Central memory CD4-positive, alpha-beta T cell (primary cell): ENCODE measurements around the gene OR11L1.

Source experiments
- DNase-seq: peaks from one replicate; pipeline ENCODE4 v3.0.0; 2022
- total RNA-seq, 3 experiments: gene quantifications; one replicate each; lab custom pipeline; 2026; lab: John Stamatoyannopoulos, UW

The OR11L1 gene, protein sequence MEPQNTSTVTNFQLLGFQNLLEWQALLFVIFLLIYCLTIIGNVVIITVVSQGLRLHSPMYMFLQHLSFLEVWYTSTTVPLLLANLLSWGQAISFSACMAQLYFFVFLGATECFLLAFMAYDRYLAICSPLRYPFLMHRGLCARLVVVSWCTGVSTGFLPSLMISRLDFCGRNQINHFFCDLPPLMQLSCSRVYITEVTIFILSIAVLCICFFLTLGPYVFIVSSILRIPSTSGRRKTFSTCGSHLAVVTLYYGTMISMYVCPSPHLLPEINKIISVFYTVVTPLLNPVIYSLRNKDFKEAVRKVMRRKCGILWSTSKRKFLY
- 0 reads per million in 3 experiments for total RNA-seq

DNA sequence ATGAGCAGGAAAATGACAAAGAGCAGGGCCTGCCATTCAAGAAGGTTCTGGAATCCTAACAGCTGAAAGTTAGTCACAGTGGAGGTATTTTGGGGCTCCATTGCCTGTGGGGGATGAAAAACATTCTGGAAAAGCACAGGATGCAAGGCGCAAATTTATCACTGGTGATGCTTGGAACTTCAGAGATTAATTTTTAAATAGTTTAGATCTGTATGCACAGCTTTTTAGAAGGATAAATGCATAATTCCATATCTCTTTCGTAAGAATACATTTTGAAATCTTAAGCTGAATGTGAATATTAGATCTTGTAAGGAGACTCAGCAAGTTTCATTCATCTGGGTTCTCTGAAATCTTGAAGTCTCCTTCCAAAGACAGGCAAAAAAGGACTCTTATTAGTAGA lies at the start of gene OR11L1:
Gene OR11L1 (minus strand): TSS at position 101 of the 400 bp plus-strand sequence. CDS start 0 bp downstream, at position 101.
- no peak for DNase-seq

DNA sequence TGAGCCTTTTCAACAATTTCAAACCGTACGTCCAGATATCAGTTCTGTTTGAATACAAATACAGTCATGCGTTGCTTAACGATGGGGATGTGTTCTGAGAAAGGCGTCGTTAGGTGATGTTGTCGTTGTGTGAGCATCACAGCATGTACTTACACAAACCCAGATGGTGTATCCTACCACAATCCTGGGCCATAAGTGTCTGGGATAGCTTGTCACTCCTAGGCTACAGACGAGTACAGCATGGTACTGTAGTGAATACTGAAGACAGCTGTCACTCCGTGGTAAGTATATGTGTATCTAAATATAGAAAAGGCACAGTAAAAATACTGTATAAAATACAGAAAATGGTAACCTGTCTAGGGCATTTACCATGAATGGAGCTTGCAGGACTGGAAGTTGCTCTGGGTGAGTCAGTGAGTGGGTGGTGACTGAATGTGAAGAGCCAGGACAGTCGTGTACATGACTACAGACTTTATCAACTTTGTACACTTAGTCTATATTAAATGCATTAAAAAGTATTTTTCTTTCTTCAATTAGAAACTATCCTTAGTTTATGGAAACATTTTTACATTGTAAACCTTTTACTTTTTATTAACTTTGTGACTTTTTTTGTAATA lies 43.2 kb upstream of the OR11L1 start:
- no peak for DNase-seq

DNA sequence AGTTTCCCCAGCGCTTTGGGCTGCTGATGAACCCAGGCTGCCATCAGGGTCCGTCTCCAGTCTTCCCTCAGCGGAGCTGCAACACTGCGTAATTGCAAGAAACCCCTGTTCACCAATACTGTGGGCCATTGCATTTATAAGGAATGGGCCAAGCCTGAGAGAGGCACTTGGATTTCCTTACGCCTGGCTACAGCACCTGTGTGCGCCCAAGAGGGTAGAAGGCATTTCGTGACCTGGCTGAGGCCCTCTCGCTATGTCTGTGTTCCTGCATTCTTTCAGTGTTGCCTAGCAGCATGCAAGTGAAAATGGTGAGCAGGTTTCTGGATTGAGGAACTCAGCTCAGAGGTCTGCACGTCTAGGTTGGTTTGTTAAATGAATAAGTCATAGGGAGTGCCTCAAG lies 41.6 kb upstream of the OR11L1 start:
- DNase-seq = no peak

DNA sequence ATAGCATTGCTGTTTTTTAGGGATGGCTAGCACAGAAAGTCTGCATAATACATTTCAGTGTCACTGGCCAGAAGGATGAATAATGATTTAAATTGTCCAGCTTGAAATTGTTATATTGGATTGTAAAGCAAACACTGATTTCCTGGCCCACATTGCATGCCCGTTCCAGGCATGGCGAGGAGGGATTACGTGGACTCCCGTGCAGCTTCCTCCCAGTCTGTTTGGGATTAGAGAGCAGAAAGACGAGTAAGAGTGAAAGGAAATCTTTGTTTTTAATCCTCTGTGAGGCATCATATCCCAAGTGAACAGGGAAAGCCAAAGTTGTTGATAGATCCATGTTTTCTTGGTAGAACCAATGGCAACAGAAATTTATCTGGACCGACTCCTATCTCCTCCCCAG lies 23.7 kb upstream of the OR11L1 start:
- DNase-seq = no peak

DNA sequence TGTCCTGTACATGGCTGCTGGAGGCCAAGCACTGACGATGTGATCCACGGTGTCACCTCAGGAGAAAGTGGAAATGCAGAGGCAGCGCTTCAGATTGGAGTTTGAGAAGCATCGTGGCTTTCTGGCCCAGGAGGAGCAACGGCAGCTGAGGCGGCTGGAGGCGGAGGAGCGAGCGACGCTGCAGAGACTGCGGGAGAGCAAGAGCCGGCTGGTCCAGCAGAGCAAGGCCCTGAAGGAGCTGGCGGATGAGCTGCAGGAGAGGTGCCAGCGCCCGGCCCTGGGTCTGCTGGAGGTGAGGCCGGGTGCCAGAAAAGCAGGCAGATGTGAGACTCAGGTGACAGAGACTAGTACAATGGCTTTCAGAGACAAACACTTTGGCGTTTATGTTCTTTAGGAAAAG lies 22.9 kb upstream of the OR11L1 start:
- no peak for DNase-seq

DNA sequence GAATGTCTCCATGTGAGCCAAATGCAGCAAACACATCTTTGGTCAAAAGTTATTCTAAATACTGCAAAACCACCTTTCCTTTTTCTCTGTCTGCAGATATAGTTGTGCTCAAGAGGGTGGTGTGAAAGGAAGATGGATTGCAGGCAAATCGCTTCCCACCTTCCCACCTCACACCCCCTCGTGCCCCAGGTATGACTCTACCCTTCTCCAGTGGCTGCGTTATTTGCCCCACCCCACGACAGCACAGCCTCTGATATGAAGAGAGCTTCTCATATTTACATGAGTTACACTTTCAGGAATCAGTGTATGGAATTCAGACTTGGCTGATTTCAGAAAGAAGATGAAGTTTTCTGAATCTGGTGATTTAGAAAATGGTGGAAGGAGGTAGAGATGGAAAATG lies 21.1 kb upstream of the OR11L1 start:
- no peak for DNase-seq

DNA sequence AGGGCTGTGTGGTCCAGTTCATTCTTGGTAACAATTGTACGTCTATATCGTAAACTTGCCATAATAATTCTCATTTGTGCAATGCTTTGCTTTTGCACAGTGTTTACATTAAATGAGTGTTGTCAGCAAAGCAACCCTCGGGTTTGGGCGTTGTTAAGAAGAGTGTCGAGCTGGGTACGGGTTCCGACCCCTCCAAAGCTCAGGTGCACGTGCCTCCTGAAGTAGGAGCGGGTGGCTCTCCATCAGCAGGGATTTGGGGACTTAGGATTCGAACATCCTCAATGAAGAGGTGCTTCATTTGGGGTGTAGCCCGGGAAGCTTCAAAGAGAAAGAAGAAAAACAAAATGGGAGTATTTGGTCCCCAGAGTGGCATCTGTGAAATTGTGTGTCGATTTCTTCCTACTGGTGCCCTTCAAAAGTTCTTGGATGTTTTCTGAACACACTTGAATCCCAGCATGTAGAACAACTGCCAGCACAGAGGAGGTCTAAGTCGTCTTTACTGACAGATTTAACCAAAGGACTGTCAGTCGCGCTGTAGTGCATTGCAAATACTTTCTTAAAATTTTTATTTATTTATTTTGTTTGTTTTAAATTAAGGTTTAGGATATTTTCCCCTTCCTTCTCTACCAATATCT lies 16.4 kb upstream of the OR11L1 start:
- DNase-seq = no peak

DNA sequence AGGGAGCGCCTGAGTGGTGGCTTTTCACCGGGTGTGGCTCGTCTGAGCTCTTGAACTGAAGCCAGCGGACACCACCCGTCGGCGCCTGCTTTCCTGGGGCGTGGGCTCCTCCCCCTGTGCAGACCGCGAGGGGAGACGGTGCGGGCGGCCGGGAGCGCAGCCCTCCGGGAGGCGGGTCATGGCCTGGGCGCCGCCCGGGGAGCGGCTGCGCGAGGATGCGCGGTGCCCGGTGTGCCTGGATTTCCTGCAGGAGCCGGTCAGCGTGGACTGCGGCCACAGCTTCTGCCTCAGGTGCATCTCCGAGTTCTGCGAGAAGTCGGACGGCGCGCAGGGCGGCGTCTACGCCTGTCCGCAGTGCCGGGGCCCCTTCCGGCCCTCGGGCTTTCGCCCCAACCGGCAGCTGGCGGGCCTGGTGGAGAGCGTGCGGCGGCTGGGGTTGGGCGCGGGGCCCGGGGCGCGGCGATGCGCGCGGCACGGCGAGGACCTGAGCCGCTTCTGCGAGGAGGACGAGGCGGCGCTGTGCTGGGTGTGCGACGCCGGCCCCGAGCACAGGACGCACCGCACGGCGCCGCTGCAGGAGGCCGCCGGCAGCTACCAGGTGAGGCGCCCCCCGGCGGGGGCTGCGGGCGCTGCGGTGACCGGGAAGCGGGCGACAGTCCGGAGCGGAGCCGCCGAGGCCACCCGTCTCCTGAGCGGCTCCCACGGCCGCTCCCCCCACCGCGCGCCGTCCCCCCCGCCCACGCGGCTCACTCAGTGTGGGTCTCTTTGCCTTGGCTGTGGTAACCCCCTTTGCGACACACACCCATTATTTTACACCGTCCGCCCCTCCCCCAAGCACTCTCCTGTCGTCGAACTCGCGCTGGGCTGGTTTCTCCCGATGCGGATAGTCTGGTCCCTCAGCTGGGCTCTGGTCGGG lies 15.6 kb upstream of the OR11L1 start, which contains the start of gene TRIM58:
Gene TRIM58 (plus strand): TSS at position 119 of the 916 bp plus-strand sequence. CDS start 60 bp downstream, at position 179.
- DNase-seq = no peak

DNA sequence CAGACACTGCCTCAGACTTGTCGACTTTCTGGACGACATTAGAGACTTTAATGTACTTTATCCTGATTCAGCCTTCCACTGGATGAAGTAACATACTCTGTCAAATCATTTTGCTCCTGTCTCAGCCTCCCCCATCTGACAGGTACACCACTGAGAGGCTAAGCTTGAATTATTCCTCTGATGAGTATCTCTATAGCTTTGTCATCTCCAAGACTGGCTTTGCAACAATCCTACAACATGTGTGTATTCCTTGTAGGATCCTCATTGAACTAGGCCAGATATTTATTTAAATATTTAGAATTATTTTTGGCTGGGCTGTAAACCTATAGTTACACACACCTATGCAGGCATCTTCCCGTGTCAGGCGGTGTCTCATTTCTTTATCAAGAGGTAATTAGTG lies 14.2 kb upstream of the OR11L1 start:
- DNase-seq = no peak

DNA sequence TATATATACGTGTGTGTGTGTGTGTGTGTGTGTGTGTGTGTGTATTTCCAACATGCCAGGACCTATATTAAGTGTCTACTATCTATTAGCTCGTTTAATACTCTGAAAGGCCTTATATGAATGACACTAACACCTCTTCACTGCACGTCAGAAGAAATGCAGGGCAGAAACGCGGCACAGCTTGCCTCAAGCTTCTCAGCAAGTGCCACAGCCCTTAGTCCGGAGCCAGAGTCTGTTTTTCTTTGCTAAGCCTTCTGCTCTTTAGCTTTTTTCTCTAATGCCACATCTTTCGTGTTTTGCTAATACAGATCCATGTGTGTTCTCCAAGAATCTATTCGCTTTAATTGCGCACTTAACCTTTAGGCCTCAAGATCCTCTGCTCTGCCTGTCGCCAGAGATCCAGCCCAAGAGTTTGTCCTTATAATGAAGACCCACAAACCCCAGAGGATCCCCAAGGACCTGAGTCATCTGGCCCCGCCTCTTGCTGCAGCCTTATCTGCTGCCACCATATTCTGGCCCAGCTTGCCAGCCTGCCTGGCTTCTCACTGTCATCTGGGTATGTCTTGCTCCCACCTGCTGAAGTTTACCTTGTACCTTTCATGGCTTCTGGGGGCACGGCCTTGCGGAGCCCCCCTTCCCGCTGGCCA lies 13.3 kb upstream of the OR11L1 start:
- no peak for DNase-seq

DNA sequence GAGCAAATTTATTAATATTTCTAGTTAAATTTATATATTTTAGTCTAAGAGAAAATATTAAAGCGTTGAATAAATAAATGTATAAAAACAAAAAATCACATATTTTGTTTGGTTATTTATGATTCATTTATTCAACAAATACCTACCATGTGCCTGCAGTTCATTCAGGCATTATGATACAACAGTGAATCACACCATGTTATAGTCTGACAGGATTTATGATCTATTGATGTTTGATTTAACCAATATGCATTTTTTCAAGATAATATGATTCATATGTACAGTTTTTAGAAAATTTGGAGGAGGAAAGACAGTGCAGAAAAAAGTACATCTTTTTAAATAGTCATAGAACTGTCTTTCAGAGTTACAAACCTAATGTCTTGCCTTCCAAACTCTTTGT lies 7.9 kb upstream of the OR11L1 start:
- DNase-seq = no peak

DNA sequence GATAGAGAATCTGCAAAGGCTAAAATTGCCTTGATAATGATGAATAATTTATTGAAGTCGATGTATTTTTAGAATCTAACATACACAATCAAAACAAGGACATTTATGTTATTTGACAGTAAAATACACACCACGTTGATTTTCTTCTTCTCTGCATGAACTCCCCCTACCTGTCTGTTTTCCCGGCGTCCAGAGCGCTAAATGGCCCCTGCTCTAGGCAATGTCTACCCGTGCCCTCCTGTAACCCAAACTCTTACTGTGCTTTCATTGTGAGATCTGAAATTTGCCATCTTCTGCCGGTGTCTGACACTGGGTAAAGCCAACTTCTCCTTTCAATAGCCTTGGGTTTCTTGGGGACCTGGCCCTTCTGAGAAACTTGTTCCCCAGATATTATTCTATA lies 6.7 kb upstream of the OR11L1 start:
- DNase-seq = no peak

DNA sequence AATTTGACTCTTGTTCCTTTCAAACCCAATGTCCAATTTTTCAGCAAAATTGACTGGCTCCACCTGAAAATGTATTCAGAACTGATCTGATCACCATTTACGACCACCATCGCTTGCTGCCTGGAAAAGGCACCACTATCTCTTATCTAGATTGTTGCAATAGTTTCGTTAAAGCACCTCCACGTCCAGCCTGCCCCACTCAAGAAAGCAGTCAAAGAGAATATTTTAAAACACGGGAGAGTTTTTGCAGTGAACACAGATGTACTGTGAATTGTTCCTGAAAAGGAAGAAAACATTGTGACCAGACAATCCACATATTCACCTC lies 4.0 kb upstream of the OR11L1 start:
- DNase-seq = no peak

DNA sequence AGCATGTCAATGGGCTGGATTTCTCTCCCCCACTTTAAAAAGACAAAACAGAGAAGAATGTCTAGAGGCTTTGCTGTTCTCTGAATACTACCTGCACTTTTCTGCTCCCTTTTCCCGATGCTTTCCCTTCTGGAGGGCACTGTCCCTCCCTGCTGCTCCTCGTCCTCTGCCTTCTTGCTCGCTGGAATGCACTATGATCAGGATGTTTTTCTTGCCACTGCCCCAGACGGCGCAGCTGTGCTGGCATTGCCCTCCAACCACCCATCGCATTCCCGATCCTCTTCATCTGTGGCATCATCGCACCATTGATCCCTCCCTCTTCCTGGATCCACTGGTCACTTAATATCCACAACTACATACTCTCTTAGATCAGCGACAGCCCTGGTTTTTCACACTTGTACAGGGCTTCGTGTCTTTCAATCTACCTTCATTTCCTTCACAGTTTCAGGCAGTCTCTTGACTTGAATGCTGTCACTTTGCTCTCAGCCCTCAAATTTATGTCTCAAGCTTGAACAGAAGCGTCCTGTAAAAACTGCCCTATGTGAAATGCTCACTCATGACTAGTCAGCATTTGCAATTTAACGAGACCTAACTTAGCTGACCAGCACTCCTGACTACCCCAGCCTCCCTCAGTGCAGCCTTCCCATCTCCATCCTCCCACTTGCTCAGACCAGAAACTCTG lies 3.5 kb upstream of the OR11L1 start:
- DNase-seq = no peak

DNA sequence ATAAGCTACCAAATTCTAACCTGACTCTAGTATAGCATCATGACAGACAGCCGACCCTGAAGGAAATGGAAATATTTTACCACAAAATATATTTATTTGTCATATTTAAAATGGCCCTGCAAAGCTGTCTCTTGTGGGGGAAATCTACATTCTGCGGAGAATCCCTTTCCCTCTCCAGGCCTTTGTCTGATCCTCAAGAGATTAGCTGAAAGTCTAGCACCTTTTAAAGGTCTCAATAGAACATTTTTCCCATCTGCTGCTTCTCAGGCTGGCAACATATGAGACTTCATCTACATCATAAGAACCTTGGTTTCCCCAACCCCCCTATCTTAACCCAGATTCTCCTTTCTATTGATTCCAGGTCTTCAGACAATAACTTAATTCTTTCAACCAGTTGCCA lies 1.7 kb upstream of the OR11L1 start:
- no peak for DNase-seq

DNA sequence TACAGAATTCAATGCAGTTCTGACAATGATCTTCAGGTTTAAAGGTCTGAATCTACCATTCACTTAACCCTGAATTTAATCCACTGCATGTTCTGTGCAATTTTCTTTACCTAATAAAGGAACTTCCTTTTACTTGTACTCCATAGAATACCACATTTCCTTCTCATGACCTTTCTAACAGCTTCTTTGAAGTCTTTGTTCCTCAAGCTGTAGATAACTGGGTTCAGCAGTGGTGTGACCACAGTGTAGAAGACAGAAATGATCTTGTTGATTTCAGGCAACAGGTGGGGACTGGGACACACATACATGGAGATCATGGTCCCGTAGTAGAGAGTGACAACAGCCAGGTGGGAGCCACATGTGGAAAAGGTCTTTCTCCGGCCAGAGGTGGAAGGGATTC lies 878 bp downstream of the OR11L1 start:
- no peak for DNase-seq

DNA sequence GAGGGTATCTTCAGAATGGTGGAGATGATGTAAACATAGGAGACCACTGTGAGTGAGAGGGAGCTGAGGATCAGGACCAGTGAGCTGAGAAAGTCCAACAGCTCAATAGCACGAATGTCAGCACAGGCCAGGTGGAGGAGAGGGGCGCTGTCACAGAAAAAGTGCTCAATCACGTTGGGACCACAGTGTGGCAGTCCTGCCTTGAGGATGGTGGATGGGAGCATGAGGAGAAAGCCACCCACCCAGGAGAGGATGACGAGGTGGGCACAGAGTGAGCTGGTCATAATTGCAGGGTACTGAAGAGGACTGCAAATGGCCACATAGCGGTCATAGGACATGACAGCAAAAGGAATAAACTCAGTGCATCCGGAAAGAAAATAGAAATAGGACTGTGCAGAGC lies 8.1 kb downstream of the OR11L1 start:
- no peak for DNase-seq

DNA sequence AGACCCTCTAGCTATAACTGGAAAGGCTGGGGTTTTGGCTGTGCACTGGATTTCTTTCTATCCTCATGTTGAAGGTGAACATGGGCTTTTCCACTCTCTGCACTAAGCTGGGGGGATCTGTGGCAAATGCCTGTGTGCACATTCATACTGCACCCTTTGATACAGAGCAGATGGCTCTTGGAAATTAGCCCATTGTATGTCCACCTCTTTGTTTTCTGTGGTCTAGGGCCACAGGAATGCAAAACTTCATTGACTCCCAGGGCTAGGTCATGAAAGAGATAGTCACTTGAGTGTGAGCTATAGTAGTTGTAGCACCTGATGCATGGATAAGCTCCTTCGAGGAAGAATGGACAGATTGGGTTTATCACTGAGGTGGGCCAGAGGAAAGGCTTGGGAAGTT lies 12.0 kb downstream of the OR11L1 start:
- no peak for DNase-seq

DNA sequence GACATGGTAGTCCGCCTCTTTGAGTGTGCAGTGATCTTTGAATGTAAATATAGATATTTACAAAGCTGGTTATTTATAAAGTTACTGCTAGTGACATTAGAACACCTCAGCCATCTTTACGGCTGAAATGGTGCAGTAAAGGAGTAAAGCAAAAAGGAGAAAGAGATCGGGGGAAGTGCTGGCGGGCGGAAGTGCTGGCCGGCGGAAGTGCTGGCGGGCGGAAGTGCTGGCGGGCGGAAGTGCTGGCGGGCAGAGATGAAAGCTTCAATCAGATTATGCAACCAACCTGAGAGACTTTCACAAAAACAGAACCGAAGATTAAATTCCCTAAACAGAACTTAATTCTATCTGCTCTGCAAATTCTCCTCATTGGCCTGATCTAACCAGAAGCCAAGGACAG lies 16.3 kb downstream of the OR11L1 start:
- no peak for DNase-seq

DNA sequence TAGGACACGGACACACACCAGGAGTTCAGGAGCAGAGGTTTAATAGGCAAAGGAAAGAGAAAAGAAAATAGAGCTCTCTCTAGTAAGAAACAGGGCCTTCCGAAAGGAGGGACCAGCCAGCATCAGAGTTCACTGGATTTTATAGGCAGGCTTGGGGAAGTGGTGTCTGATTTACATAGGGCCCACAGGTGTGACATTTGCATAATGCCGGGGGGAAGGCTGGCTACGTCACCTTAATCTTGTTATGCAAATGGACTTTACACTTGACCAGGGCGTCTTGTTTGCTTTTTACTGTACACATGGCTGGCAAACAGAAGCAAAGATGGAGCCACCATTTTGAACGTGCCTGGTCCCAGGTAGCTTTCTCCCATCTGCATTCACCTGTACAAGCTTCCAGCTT lies 17.7 kb downstream of the OR11L1 start, which contains the start of gene OR14A16:
Gene OR14A16 (minus strand): TSS at position 97 of the 400 bp plus-strand sequence. CDS start 8,390 bp downstream, outside the sequence.
- DNase-seq = no peak

DNA sequence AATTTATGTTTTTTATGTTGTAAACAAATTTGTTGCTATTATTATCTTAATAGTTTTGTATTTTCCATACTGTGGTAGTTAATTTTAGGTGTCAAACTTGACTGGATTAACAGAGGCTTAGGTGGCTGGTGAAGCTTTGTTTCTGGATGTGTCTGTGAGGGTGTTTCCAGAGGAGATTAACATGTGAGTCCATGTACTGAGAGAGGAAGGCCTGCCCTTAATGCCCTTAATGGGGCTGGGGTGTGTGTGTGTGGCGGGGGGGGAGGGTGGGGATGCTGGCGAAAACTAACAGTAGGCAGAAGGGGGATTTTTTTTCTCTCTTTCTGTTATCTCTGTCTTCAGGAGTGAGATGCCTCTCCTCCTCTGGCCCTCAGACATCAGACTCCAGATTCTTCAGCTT lies 19.6 kb downstream of the OR11L1 start:
- no peak for DNase-seq

DNA sequence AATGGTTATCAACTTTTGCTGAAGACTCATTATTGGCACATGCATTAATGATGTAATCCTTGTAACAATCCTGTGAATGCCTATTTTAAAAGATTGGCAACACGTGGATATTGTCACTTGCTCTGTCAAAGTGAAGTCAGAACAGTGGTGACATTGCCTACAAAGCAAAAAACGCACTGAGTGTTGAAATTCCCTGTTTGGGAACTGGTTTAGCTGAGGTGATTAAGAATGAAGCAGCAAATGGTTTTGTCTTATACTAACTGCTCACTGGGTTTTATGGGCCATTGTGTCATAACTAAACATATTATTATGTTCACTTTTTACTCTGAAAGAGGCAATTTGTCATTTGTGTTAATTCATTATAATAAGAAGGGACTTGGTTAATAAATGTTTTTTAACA lies 29.1 kb downstream of the OR11L1 start:
- DNase-seq = no peak
